ENCODE measurements around the gene ROCK2. TPM values are rescaled to one million over a fixed set of nuclear protein-coding genes. Genes with fewer than 3 reads are reported as not detected.

Gene ROCK2
- polyA plus RNA-seq, 1 of the 3 experiments (the other 2 are of a cell fraction), result 4.2 TPM

DNA sequence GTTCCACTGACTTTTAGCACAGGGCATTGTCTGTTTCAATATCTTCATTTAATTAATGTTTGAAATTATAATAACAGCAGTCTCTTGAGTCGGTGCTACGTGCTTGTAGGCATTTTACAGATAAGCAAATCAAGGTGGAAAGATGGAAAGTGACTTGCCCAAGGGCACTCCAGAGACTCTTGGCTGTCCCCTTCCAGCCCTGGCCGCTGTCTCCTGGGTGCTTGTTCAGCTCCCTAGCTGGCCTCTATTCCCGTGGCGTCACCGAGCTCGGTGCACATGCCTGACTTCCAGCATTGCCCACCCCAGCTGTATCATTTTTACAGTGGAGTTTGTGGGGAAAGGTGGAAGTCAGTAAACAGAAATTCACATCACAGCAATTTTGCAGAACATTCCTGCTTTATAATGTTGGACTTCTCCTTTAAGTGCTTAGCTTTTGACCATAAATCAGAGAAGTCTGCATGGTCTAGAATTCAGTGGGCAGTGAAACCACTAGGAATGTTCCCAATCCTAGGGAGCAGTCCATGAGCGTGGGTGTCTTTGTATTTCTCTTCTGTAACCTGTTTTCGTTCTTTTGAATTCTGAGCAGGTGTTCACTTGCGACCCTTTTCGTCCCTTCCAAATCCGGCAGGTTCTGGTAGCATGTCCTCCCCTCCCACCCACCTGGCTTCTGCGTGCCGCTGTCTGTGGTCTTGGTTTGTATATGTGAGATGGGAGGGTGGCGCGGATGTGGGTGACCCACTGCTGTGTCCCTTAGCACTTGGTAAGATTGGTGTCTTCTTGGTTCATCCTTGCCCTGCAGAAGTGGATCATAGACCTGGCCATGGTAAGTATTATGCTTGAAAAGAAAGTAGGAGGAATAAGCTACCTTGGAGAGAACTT, 180.8 kb downstream of the ROCK2 start:
- WGBS (ENCODE audit: low lambda C conversion rate), result 90% methylated on average over 16 of the region's 16 CpGs
- no peak overlapping the region for H3K4me2 ChIP-seq

DNA sequence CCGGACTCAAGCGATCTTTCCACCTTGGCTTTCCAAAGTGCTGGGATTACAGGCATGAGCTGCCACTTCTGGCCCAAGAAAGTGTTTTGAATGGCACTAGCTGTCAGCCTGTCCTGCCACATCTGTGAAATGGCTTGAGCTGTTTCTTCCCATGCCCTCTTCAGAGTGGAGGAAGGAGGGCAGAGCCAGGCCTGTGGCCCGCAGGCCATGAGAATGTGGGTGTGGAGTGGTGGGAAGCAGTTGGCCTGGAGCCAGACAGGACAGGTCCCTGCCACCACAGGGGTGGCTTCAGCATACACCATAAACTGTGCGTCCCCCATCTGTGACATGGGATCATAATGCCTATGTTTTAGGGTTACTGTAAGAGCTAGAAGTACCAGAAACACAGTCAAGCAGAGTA, 182.7 kb downstream of the ROCK2 start:
- Histone ChIP-seq H3K79me2 (ENCODE audit: insufficient read depth) (peaks cover 4% of the 10 kb centered on the region; the same call in 1 of the 2 replicates), H3K9me2 (no peaks in the 10 kb centered on the region), H3F3A (replicated peaks; ENCODE audit: insufficient read depth) (no peaks in the 10 kb centered on the region), H3K4me2 (no peak overlapping the region), H4K20me1 (ENCODE audit: insufficient read depth) (no peaks in the 10 kb centered on the region), H3K27ac (ENCODE audit: low read depth in 2 of 2, low read length in 1 of 2) (no peak overlapping the region), H3K4me1 (ENCODE audit: control insufficient read depth in 1 of 2, insufficient read depth in 2 of 2, low read depth in 1 of 2, low read length in 1 of 2) (peaks cover 0 to 18% of the 10 kb centered on the region in 2 experiments; a peak in 1 of 4 replicates), H3K27me3 (ENCODE audit: insufficient read depth) (no peaks in the 10 kb centered on the region), H2AFZ (ENCODE audit: low read depth) (no peak overlapping the region), H3K9me3 (no peaks in the 10 kb centered on the region), H3K36me3 (replicated peaks in 1 of 2; ENCODE audit: control insufficient read depth in 1 of 2, insufficient read depth in 2 of 2, low read length in 1 of 2) (peaks cover 3 to 4% of the 10 kb centered on the region in 2 experiments), H3K9ac (no peak overlapping the region), H3K4me3 (ENCODE audit: low read depth in 2 of 2, low read length in 1 of 2) (no peak overlapping the region)
- ChIA-PET POLR2A (no interaction called here), CTCF (interaction anchor here (0.9 to 3.0 kb wide), 8 partner anchors 13 to 347 kb away, joined by 3 to 26 read pairs (median 4); a partner anchor contains a TSS)
- 100% methylated on average over 4 of the region's 4 CpGs for WGBS (ENCODE audit: low lambda C conversion rate)
- no peak for DNase-seq
- TF ChIP-seq, protein P1, sequence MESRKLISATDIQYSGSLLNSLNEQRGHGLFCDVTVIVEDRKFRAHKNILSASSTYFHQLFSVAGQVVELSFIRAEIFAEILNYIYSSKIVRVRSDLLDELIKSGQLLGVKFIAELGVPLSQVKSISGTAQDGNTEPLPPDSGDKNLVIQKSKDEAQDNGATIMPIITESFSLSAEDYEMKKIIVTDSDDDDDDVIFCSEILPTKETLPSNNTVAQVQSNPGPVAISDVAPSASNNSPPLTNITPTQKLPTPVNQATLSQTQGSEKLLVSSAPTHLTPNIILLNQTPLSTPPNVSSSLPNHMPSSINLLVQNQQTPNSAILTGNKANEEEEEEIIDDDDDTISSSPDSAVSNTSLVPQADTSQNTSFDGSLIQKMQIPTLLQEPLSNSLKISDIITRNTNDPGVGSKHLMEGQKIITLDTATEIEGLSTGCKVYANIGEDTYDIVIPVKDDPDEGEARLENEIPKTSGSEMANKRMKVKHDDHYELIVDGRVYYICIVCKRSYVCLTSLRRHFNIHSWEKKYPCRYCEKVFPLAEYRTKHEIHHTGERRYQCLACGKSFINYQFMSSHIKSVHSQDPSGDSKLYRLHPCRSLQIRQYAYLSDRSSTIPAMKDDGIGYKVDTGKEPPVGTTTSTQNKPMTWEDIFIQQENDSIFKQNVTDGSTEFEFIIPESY (IDR thresholded peaks at IDR 0.05; ENCODE audit: borderline replicate concordance, low read depth), result no peak
- TF ChIP-seq GATA2 (CRISPR knock-in tag; IDR thresholded peaks at IDR 0.05) (no peak), SIN3A (IDR thresholded peaks at IDR 0.05; ENCODE audit: borderline replicate concordance, low read depth, low read length) (no peak), ELF1 (IDR thresholded peaks at IDR 0.05) (no peak), SMC3 (IDR thresholded peaks at IDR 0.05; ENCODE audit: low read depth, low read length) (no peak), MXI1 (IDR thresholded peaks at IDR 0.05; ENCODE audit: low read depth, low read length) (no peak), RFX5 (IDR thresholded peaks at IDR 0.05; ENCODE audit: low read length) (no peak), NFIC (IDR thresholded peaks at IDR 0.05; ENCODE audit: borderline replicate concordance) (no peak)
- TF ChIP-seq, protein P2, sequence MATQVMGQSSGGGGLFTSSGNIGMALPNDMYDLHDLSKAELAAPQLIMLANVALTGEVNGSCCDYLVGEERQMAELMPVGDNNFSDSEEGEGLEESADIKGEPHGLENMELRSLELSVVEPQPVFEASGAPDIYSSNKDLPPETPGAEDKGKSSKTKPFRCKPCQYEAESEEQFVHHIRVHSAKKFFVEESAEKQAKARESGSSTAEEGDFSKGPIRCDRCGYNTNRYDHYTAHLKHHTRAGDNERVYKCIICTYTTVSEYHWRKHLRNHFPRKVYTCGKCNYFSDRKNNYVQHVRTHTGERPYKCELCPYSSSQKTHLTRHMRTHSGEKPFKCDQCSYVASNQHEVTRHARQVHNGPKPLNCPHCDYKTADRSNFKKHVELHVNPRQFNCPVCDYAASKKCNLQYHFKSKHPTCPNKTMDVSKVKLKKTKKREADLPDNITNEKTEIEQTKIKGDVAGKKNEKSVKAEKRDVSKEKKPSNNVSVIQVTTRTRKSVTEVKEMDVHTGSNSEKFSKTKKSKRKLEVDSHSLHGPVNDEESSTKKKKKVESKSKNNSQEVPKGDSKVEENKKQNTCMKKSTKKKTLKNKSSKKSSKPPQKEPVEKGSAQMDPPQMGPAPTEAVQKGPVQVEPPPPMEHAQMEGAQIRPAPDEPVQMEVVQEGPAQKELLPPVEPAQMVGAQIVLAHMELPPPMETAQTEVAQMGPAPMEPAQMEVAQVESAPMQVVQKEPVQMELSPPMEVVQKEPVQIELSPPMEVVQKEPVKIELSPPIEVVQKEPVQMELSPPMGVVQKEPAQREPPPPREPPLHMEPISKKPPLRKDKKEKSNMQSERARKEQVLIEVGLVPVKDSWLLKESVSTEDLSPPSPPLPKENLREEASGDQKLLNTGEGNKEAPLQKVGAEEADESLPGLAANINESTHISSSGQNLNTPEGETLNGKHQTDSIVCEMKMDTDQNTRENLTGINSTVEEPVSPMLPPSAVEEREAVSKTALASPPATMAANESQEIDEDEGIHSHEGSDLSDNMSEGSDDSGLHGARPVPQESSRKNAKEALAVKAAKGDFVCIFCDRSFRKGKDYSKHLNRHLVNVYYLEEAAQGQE (IDR thresholded peaks at IDR 0.05; ENCODE audit: low read depth, low read length), result no peak

More for the DNA sequence above, 180.8 kb downstream of the ROCK2 start:
- H3K9ac ChIP-seq, result no peak overlapping the region
- peak overlapping the region in 1 of 2 experiments; percentile 29; a peak in 1 of 4 replicates for H3K27ac ChIP-seq (ENCODE audit: low read depth in 2 of 2, low read length in 1 of 2)
- no peaks in the 10 kb centered on the region for H3K27me3 ChIP-seq (ENCODE audit: insufficient read depth)
- peaks cover 3 to 4% of the 10 kb centered on the region in 2 experiments for H3K36me3 ChIP-seq (replicated peaks in 1 of 2; ENCODE audit: control insufficient read depth in 1 of 2, insufficient read depth in 2 of 2, low read length in 1 of 2)
- no peak overlapping the region for H3K4me3 ChIP-seq (ENCODE audit: low read depth in 2 of 2, low read length in 1 of 2)
- CTCF ChIA-PET, result interaction anchor here (0.7 to 3.0 kb wide), 14 partner anchors 8 to 421 kb away, joined by 3 to 26 read pairs (median 4); partner anchors contain the start of gene SLC66A3
- no peak for DNase-seq
- H3K9me2 ChIP-seq, result no peaks in the 10 kb centered on the region
- no peaks in the 10 kb centered on the region for H3K79me2 ChIP-seq (ENCODE audit: insufficient read depth)
- H3K9me3 ChIP-seq, result no peaks in the 10 kb centered on the region
- H2AFZ ChIP-seq (ENCODE audit: low read depth), result no peak overlapping the region
- H3K4me1 ChIP-seq (ENCODE audit: control insufficient read depth in 1 of 2, insufficient read depth in 2 of 2, low read depth in 1 of 2, low read length in 1 of 2), result peaks cover 0 to 14% of the 10 kb centered on the region in 2 experiments; a peak in 1 of 4 replicates
- no peaks in the 10 kb centered on the region for H3F3A ChIP-seq (replicated peaks; ENCODE audit: insufficient read depth)
- H4K20me1 ChIP-seq (ENCODE audit: insufficient read depth), result no peaks in the 10 kb centered on the region
- POLR2A ChIA-PET, result interaction anchor here (0.6 kb wide), 1 partner anchor 370 kb away, joined by 4 read pairs; no protein-coding TSS in a partner anchor
- TF ChIP-seq, protein P3, sequence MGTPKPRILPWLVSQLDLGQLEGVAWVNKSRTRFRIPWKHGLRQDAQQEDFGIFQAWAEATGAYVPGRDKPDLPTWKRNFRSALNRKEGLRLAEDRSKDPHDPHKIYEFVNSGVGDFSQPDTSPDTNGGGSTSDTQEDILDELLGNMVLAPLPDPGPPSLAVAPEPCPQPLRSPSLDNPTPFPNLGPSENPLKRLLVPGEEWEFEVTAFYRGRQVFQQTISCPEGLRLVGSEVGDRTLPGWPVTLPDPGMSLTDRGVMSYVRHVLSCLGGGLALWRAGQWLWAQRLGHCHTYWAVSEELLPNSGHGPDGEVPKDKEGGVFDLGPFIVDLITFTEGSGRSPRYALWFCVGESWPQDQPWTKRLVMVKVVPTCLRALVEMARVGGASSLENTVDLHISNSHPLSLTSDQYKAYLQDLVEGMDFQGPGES (IDR thresholded peaks at IDR 0.05; ENCODE audit: low read depth, low read length), result no peak
- no peak for TF ChIP-seq SIN3A (IDR thresholded peaks at IDR 0.05; ENCODE audit: borderline replicate concordance, low read depth, low read length)
- TF ChIP-seq CTCF (IDR thresholded peaks at IDR 0.05), result no peak
- TF ChIP-seq GABPA (IDR thresholded peaks at IDR 0.05; ENCODE audit: low read depth), result no peak
- TF ChIP-seq CHD2 (IDR thresholded peaks at IDR 0.05; ENCODE audit: low read length, partially characterized antibody), result no peak

Measured in SK-N-SH (cell line).